GM18507 (cell line): ENCODE results near the gene EGR1.
A peak's percentile ranks its signal among the peaks of the same experiment; 100 is the strongest.
"Not testable (repeated sequence)": the region's sequence is repeated elsewhere in the genome, so short reads cannot be mapped to it uniquely, and the experiment has no call there.

Experiments
- DNase-seq: peaks from one replicate; pipeline ENCODE4 v3.0.0; 2011; ENCODE audit warnings: low read depth; ENCODE audit not compliant: insufficient read length; ENCODE audit errors: extremely low spot score
- FAIRE-seq: peaks from 2 replicates; lab custom pipeline; 2011; peaks lifted over from hg19 to GRCh38; lab: Jason Lieb, UNC

EGR1 gene

GRCh38 chr5:138503487-138504270, 38.4 kb downstream of the EGR1 start:
- DNase-seq, result peak; percentile 28
- peak; percentile 73 for FAIRE-seq

- DNase-seq (no peak), FAIRE-seq (no peak)
Observed at GRCh38 chr5:138504799-138505198, 39.5 kb downstream of the EGR1 start.

- FAIRE-seq, result no peak
- no peak for DNase-seq
Observed at GRCh38 chr5:138506370-138507306, 41.4 kb downstream of the EGR1 start.

- FAIRE-seq, DNase-seq: not testable (repeated sequence)
Observed at GRCh38 chr5:138507485-138507884, 42.2 kb downstream of the EGR1 start.

GRCh38 chr5:138508958-138509357, 43.7 kb downstream of the EGR1 start:
- FAIRE-seq, result no peak
- DNase-seq, result no peak

- FAIRE-seq (no peak), DNase-seq (no peak)
Observed at GRCh38 chr5:138514021-138514420, 48.7 kb downstream of the EGR1 start.

- DNase-seq (no peak), FAIRE-seq (no peak)
Observed at GRCh38 chr5:138515556-138516245, 50.4 kb downstream of the EGR1 start.

GRCh38 chr5:138517437-138517836, 52.2 kb downstream of the EGR1 start:
- FAIRE-seq, result no peak

More at GRCh38 chr5:138517437-138517836, 52.2 kb downstream of the EGR1 start:
- DNase-seq, result no peak
